ENCODE data around the gene CCDC201.
A peak's percentile ranks its signal among the peaks of the same experiment; 100 is the strongest.
"Not testable (repeated sequence)": the region's sequence is repeated elsewhere in the genome, so short reads cannot be mapped to it uniquely, and the experiment has no call there.

Gene CCDC201

GRCh38 chr7:45872116-45873034 is 507 bp downstream of the CCDC201 start:
- no peak for FAIRE-seq

GRCh38 chr7:45869426-45869825 is 3.5 kb downstream of the CCDC201 start:
- no peak for FAIRE-seq

- no peak for FAIRE-seq
Measured at GRCh38 chr7:45867471-45867870, 5.4 kb downstream of the CCDC201 start.

GRCh38 chr7:45865594-45866410 is 7.1 kb downstream of the CCDC201 start:
- no peak for FAIRE-seq

GRCh38 chr7:45863715-45864114 is 9.2 kb downstream of the CCDC201 start:
- FAIRE-seq, result no peak

- not testable (repeated sequence) for FAIRE-seq
Measured at GRCh38 chr7:45856888-45857287, 16.0 kb downstream of the CCDC201 start.

- not testable (repeated sequence) for FAIRE-seq
Measured at GRCh38 chr7:45855680-45856079, 17.2 kb downstream of the CCDC201 start.

GRCh38 chr7:45853491-45853890 is 19.4 kb downstream of the CCDC201 start:
- FAIRE-seq, result not testable (repeated sequence)

- FAIRE-seq, result not testable (repeated sequence)
Measured at GRCh38 chr7:45852984-45853383, 19.9 kb downstream of the CCDC201 start.

GRCh38 chr7:45848734-45849133 is 24.1 kb downstream of the CCDC201 start:
- not testable (repeated sequence) for FAIRE-seq

- FAIRE-seq, result not testable (repeated sequence)
Measured at GRCh38 chr7:45846536-45846935, 26.3 kb downstream of the CCDC201 start.

GRCh38 chr7:45841926-45842717 is 30.8 kb downstream of the CCDC201 start:
- FAIRE-seq, result not testable (repeated sequence)

- not testable (repeated sequence) for FAIRE-seq
Measured at GRCh38 chr7:45838852-45839251, 34.0 kb downstream of the CCDC201 start.

GRCh38 chr7:45832433-45833177 is 40.3 kb downstream of the CCDC201 start:
- peak; percentile 98 for FAIRE-seq

GRCh38 chr7:45829846-45830245 is 43.0 kb downstream of the CCDC201 start:
- not testable (repeated sequence) for FAIRE-seq

GRCh38 chr7:45827731-45828130 is 45.2 kb downstream of the CCDC201 start:
- FAIRE-seq, result not testable (repeated sequence)

- not testable (repeated sequence) for FAIRE-seq
Measured at GRCh38 chr7:45826550-45826949, 46.3 kb downstream of the CCDC201 start.

- not testable (repeated sequence) for FAIRE-seq
Measured at GRCh38 chr7:45818763-45819162, 54.1 kb downstream of the CCDC201 start.

GRCh38 chr7:45817913-45818312 is 55.0 kb downstream of the CCDC201 start:
- FAIRE-seq, result not testable (repeated sequence)

GRCh38 chr7:45817016-45817415 is 55.9 kb downstream of the CCDC201 start:
- FAIRE-seq, result not testable (repeated sequence)

- FAIRE-seq, result not testable (repeated sequence)
Measured at GRCh38 chr7:45814216-45815118, 58.4 kb downstream of the CCDC201 start.
